Left lung (tissue), 10 donors: ENCODE data around the gene RFTN1. TPM values are rescaled to one million over a fixed set of nuclear protein-coding genes. Genes with fewer than 3 reads are reported as not detected.

Source experiments
- ATAC-seq: fragments of 200-7000 bp; cut with Tn5 transposase; one replicate; pipeline ENCODE4 v1.9.1; 2020; ENCODE audit warnings: moderate library complexity
- DNase-seq, 4 donors: peaks; one replicate each; pipeline ENCODE4 v3.0.0-alpha.2; 2013 to 2020
- H3K27ac ChIP-seq, 2 donors: fragments of 200-600 bp; sonication (generic) in 1 of 2; one replicate each; pipeline versions ENCODE4 v1.5.0 to v1.8.0; 2020 to 2021
- H3K27me3 ChIP-seq, 2 donors: fragments of 200-600 bp; sonication (generic) in 1 of 2; one replicate each; pipeline versions ENCODE4 v1.5.0 to v1.8.0; 2020 to 2021
- H3K36me3 ChIP-seq, 2 donors: fragments of 200-600 bp; sonication (generic) in 1 of 2; one replicate each; pipeline versions ENCODE4 v1.5.0 to v1.8.0; 2020 to 2021
- H3K4me1 ChIP-seq, 2 donors: fragments of 200-600 bp; one replicate each; pipeline ENCODE4 v1.8.0; 2021
- H3K4me3 ChIP-seq, 2 donors: fragments of 200-600 bp; sonication (generic) in 1 of 2; one replicate each; pipeline versions ENCODE4 v1.5.0 to v1.8.0; 2020 to 2021; ENCODE audit warnings: mild to moderate bottlenecking in 1 of 2
- H3K9me3 ChIP-seq, 2 donors: fragments of 200-600 bp; sonication (generic) in 1 of 2; one replicate each; pipeline versions ENCODE4 v1.5.0 to v1.8.0; 2020 to 2021
- intact Hi-C, 2 donors: fragments of 100-400 bp; cut with DNase I; formaldehyde crosslinking; loops; one replicate each; pipeline versions ENCODE4 v1.11.2 to v1.14.2; 2022
- polyA plus RNA-seq, 6 donors: library from polyadenylated mRNA; unstranded; fragments of 120-200 nt; gene quantifications; one replicate each; pipeline ENCODE4 v1.2.1, GENCODE V29; 2013; ENCODE audit not compliant: insufficient read length in 6 of 6
- total RNA-seq, 2 donors: library from RNA; stranded (reverse); fragmentation: NEBNext Ultra II Directional; extraction: Animal tissue kit (Norgen Biotek cat#: 25700); gene quantifications; one replicate each; pipeline ENCODE4 v1.2.1, GENCODE V29; 2021
- TF ChIP-seq, protein P1 (sequence below), 2 donors: fragments of 200-600 bp; sonication (generic) in 1 of 2; IDR thresholded peaks; one replicate each; pipeline versions ENCODE4 v1.5.0 to v1.8.0; 2021; ENCODE audit warnings: antibody characterized with exemption in 2 of 2
- donor health status: DM: no; HTN: yes; CAD: no.
- donor health status: DM: no; HTN: no; CAD: no.

The RFTN1 gene
- total and polyA plus RNA-seq, 8 donors = 47.2 to 85.1 (median 67.6) TPM

GRCh38 chr3:16320711-16321110 lies 192.8 kb downstream of the RFTN1 start:
- Histone ChIP-seq H3K27me3 (no peaks in the 10 kb centered on the region), H3K9me3 (no peaks in the 10 kb centered on the region), H3K36me3 (peaks cover 0 to 73% of the 10 kb centered on the region in 2 donors), H3K4me3 (no peak overlapping the region), H3K4me1 (peaks cover 0 to 9% of the 10 kb centered on the region in 2 donors), H3K27ac (no peak overlapping the region)
- DNase-seq (no peak), ATAC-seq (no peak)
- intact Hi-C loops = no loop called here
- TF ChIP-seq, protein P1, sequence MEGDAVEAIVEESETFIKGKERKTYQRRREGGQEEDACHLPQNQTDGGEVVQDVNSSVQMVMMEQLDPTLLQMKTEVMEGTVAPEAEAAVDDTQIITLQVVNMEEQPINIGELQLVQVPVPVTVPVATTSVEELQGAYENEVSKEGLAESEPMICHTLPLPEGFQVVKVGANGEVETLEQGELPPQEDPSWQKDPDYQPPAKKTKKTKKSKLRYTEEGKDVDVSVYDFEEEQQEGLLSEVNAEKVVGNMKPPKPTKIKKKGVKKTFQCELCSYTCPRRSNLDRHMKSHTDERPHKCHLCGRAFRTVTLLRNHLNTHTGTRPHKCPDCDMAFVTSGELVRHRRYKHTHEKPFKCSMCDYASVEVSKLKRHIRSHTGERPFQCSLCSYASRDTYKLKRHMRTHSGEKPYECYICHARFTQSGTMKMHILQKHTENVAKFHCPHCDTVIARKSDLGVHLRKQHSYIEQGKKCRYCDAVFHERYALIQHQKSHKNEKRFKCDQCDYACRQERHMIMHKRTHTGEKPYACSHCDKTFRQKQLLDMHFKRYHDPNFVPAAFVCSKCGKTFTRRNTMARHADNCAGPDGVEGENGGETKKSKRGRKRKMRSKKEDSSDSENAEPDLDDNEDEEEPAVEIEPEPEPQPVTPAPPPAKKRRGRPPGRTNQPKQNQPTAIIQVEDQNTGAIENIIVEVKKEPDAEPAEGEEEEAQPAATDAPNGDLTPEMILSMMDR (IDR thresholded peaks at IDR 0.05) = no peak

DNA sequence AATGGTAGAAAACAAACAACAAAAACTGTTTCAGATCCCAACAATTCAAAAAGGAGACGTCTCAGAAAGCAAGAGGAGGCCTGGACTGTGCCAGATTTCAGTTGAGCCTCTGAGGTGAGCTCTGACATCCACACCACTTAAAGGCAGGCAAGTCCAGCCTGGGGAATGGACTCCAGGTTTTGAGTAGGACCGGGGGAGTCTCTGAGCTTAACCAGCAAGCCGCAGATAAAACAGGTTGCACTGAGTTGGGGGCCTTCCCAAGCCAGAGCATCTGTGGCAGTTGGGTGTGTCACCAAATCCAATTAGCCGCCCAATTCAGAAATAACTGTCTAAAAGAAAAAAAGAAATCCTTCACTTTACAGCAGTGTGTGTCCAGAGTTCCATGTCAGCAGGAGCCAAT lies 193.8 kb downstream of the RFTN1 start:
- H3K27ac ChIP-seq = no peak overlapping the region
- TF ChIP-seq, protein P1 (IDR thresholded peaks at IDR 0.05) = no peak
- DNase-seq = no peak
- H3K36me3 ChIP-seq = peaks cover 0 to 71% of the 10 kb centered on the region in 2 donors
- H3K27me3 ChIP-seq = no peaks in the 10 kb centered on the region
- ATAC-seq = no peak
- H3K4me3 ChIP-seq = no peak overlapping the region
- intact Hi-C loops = no loop called here
- H3K4me1 ChIP-seq = peaks cover 0 to 9% of the 10 kb centered on the region in 2 donors
- H3K9me3 ChIP-seq = no peaks in the 10 kb centered on the region

- no peak overlapping the region for H3K27ac ChIP-seq
Observed at GRCh38 chr3:16319307-16319706, 194.2 kb downstream of the RFTN1 start.

GRCh38 chr3:16318176-16318575 lies 195.3 kb downstream of the RFTN1 start:
- no peaks in the 10 kb centered on the region for H3K9me3 ChIP-seq
- H3K4me1 ChIP-seq = peaks cover 0 to 9% of the 10 kb centered on the region in 2 donors
- TF ChIP-seq, protein P1 (IDR thresholded peaks at IDR 0.05) = no peak
- H3K27ac ChIP-seq = no peak overlapping the region
- intact Hi-C loops = no loop called here
- H3K36me3 ChIP-seq = peaks cover 0 to 72% of the 10 kb centered on the region in 2 donors
- ATAC-seq (peak; percentile 33), DNase-seq (peak in 1 of 4 donors; percentile 62)
- H3K27me3 ChIP-seq = no peaks in the 10 kb centered on the region
- no peak overlapping the region for H3K4me3 ChIP-seq

More at GRCh38 chr3:16319307-16319706, 194.2 kb downstream of the RFTN1 start:
- intact Hi-C loops = no loop called here
- ATAC-seq = peak; percentile 36
- TF ChIP-seq, protein P1 (IDR thresholded peaks at IDR 0.05) = peak in 1 of 2 donors; percentile 16
- no peak for DNase-seq
- Histone ChIP-seq H3K4me3 (no peak overlapping the region), H3K9me3 (no peaks in the 10 kb centered on the region), H3K4me1 (peaks cover 0 to 9% of the 10 kb centered on the region in 2 donors), H3K36me3 (peaks cover 0 to 71% of the 10 kb centered on the region in 2 donors), H3K27me3 (no peaks in the 10 kb centered on the region)

DNA sequence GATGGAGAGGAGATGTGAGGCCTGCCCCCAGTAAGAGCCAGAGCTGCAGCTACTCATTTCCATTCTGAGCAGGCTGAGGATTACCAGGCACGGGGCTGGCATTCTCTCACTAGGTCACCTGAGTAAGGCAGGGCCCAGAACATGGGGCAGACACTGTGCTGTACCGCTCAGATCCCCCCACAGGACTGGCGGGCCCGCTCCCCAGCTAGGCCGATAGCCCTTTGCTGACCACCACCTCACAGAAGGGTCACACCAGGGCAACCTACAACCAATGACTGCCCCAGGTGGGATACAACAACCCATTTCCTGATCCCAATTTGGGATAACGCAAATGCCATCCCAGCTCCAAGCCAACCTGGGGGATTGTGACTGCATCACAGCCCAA lies 195.9 kb downstream of the RFTN1 start:
- H3K4me1 ChIP-seq = peaks cover 0 to 9% of the 10 kb centered on the region in 2 donors
- no peaks in the 10 kb centered on the region for H3K9me3 ChIP-seq
- TF ChIP-seq, protein P1 (IDR thresholded peaks at IDR 0.05) = no peak
- DNase-seq = no peak
- intact Hi-C loops = no loop called here
- no peak overlapping the region for H3K27ac ChIP-seq
- ATAC-seq = no peak
- no peak overlapping the region for H3K4me3 ChIP-seq
- peaks cover 0 to 70% of the 10 kb centered on the region in 2 donors for H3K36me3 ChIP-seq
- no peaks in the 10 kb centered on the region for H3K27me3 ChIP-seq
